HUDEP-2 (cell line): Measurements from ENCODE around the gene RTP2.
"Not testable (repeated sequence)": the region's sequence is repeated elsewhere in the genome, so short reads cannot be mapped to it uniquely, and the experiment has no call there.

Experiments
- DNase-seq, 76 experiments: peaks; one replicate each; lab custom pipeline; 2025; ENCODE audit not compliant: unreplicated experiment in 76 of 76; lab: John Stamatoyannopoulos, UW

RTP2 gene

GRCh38 chr3:187717572-187717971, 15.2 kb upstream of the RTP2 start:
- no peak for DNase-seq

GRCh38 chr3:187714404-187714979, 12.1 kb upstream of the RTP2 start:
- peak in 57 of 76 experiments; percentile 1 to 73 (median 24) for DNase-seq

GRCh38 chr3:187713504-187713903, 11.1 kb upstream of the RTP2 start:
- DNase-seq: peak in 18 of 76 experiments; percentile 0 to 46 (median 12)

GRCh38 chr3:187709155-187709554, 6.8 kb upstream of the RTP2 start:
- peak in 1 of 76 experiments; percentile 1 for DNase-seq

- no peak for DNase-seq
Measured at GRCh38 chr3:187708696-187709095, 6.3 kb upstream of the RTP2 start.

GRCh38 chr3:187706971-187707370, 4.6 kb upstream of the RTP2 start:
- DNase-seq: no peak

GRCh38 chr3:187705164-187705563, 2.8 kb upstream of the RTP2 start:
- no peak for DNase-seq

GRCh38 chr3:187700249-187700648, 2.1 kb downstream of the RTP2 start:
- DNase-seq: no peak

- DNase-seq: no peak
Measured at GRCh38 chr3:187698499-187699399, 3.6 kb downstream of the RTP2 start.

GRCh38 chr3:187696021-187696420, 6.3 kb downstream of the RTP2 start:
- no peak for DNase-seq

- no peak for DNase-seq
Measured at GRCh38 chr3:187695449-187695848, 6.9 kb downstream of the RTP2 start.

- DNase-seq: no peak
Measured at GRCh38 chr3:187694801-187695200, 7.6 kb downstream of the RTP2 start.

GRCh38 chr3:187693431-187693830, 8.9 kb downstream of the RTP2 start:
- no peak for DNase-seq

- DNase-seq: no peak
Measured at GRCh38 chr3:187689984-187690383, 12.4 kb downstream of the RTP2 start.

GRCh38 chr3:187686621-187687273, 15.6 kb downstream of the RTP2 start:
- no peak for DNase-seq

GRCh38 chr3:187685948-187686347, 16.4 kb downstream of the RTP2 start:
- DNase-seq: no peak

GRCh38 chr3:187684880-187685279, 17.5 kb downstream of the RTP2 start:
- DNase-seq: no peak

- DNase-seq: no peak
Measured at GRCh38 chr3:187684444-187684843, 17.9 kb downstream of the RTP2 start.

- not testable (repeated sequence) for DNase-seq
Measured at GRCh38 chr3:187681756-187682155, 20.6 kb downstream of the RTP2 start.

GRCh38 chr3:187679638-187680396, 22.5 kb downstream of the RTP2 start:
- peak in 61 of 76 experiments; percentile 1 to 69 (median 30) for DNase-seq
